Testis (tissue), 3 donors: Measurements from ENCODE around the gene PFKFB4. TPM values are rescaled to one million over a fixed set of nuclear protein-coding genes. Genes with fewer than 3 reads are reported as not detected.

Experiments
- DNase-seq: peaks from one replicate; pipeline ENCODE4 v3.0.0-alpha.2; 2019
- H3K27ac ChIP-seq, 2 donors: fragments of 200-600 bp; sonication (generic); one replicate each; pipeline ENCODE4 v1.5.1; 2019
- H3K27me3 ChIP-seq: fragments of 200-600 bp; sonication (generic); one replicate; pipeline ENCODE4 v1.5.1; 2019
- H3K36me3 ChIP-seq: fragments of 200-600 bp; sonication (generic); one replicate; pipeline ENCODE4 v1.5.1; 2017; ENCODE audit warnings: low read depth; ENCODE audit errors: missing control alignments
- H3K4me1 ChIP-seq: fragments of 200-600 bp; sonication (generic); one replicate; pipeline ENCODE4 v1.5.1; 2019
- H3K4me3 ChIP-seq, 2 donors: fragments of 200-600 bp; sonication (generic); one replicate each; pipeline ENCODE4 v1.5.1; 2017 to 2019
- H3K9me3 ChIP-seq: fragments of 200-600 bp; sonication (generic); one replicate; pipeline ENCODE4 v1.5.1; 2017
- CTCF ChIP-seq, 3 experiments: fragments of 450-650 bp in 2 of 3; fragments of 200-600 bp in 1 of 3; sonication (generic) in 1 of 3; IDR thresholded peaks; one replicate each; pipeline ENCODE4 v1.5.1; 2016 to 2019; ENCODE audit warnings: antibody characterized with exemption in 3 of 3, mild to moderate bottlenecking in 2 of 3, moderate library complexity in 1 of 3
- POLR2A ChIP-seq: fragments of 450-650 bp; IDR thresholded peaks from one replicate; pipeline ENCODE4 v1.6.1; 2017; ENCODE audit warnings: antibody characterized with exemption, mild to moderate bottlenecking, moderate library complexity
- WGBS, 2 donors: methylation state at CpG; one replicate each; pipeline ENCODE4 v1.1.5; 2018; 5-methylcytosine and 5-hydroxymethylcytosine counted together
- intact Hi-C: fragments of 100-400 bp; cut with DNase I; formaldehyde crosslinking; loops from one replicate; pipeline ENCODE4 v1.15.1; 2023; ENCODE audit warnings: low total_unique reads
- microRNA counts, 2 donors: library from miRNA; unstranded; fragments of <30 nt; microRNA quantifications; one replicate each; lab custom pipeline; 2016
- microRNA-seq, 2 donors: library from miRNA; unstranded; fragments of <30 nt; microRNA quantifications; one replicate each; pipeline ENCODE4, GENCODE V29; 2016; ENCODE audit warnings: borderline number of aligned reads in 2 of 2, borderline replicate concordance in 1 of 2
- polyA plus RNA-seq: library from polyadenylated mRNA; stranded (reverse); fragments of 350-450 nt; fragmentation: Illumina TruSeq; extraction: RNeasy Lipid Tissue Mini Kit (QIAGEN cat#74804); gene quantifications from one replicate; pipeline ENCODE4 v1.2.3, GENCODE V29; 2014; ENCODE audit warnings: low read depth, low replicate concordance; ENCODE audit not compliant: insufficient read depth
- small RNA-seq, 2 donors: library from RNA; depleted of rRNA; stranded (forward); fragments of <200 nt; gene quantifications; one replicate each; pipeline ENCODE3, GENCODE V24; 2016
- total RNA-seq, 2 donors: library from RNA; depleted of rRNA; stranded (reverse); fragments of >200 nt; gene quantifications; one replicate each; pipeline ENCODE4 v1.2.3, GENCODE V29; 2016

The PFKFB4 gene
- total and polyA plus RNA-seq, 3 donors from 2014 or later: 57.3 to 136 (median 134) TPM

GRCh38 chr3:48470286-48470685 is 86.3 kb downstream of the PFKFB4 start:
- peak overlapping the region in 1 of 2 donors; percentile 32 for H3K27ac ChIP-seq

GRCh38 chr3:48469046-48469915 is 87.3 kb downstream of the PFKFB4 start:
- 83% methylated on average over 23 to 29 of the region's 29 CpGs for WGBS, 2 donors
- H3K36me3 ChIP-seq: no peaks in the 10 kb centered on the region
- H3K27me3 ChIP-seq: no peaks in the 10 kb centered on the region
- no peaks in the 10 kb centered on the region for H3K9me3 ChIP-seq
- TF ChIP-seq CTCF (IDR thresholded peaks at IDR 0.05) (no peak), POLR2A (no peak)
- no peak overlapping the region for H3K27ac ChIP-seq
- peaks cover 44% of the 10 kb centered on the region for H3K4me1 ChIP-seq
- DNase-seq: no peak
- intact Hi-C loops: no loop called here
- H3K4me3 ChIP-seq: no peak overlapping the region

More at GRCh38 chr3:48470286-48470685, 86.3 kb downstream of the PFKFB4 start:
- peaks cover 39% of the 10 kb centered on the region for H3K4me1 ChIP-seq
- H3K27me3 ChIP-seq: no peaks in the 10 kb centered on the region
- DNase-seq: no peak
- H3K9me3 ChIP-seq: no peaks in the 10 kb centered on the region
- no peaks in the 10 kb centered on the region for H3K36me3 ChIP-seq
- 0% methylated on average over 1 of the region's 1 CpG; no CpG with 5 or more reads in 1 of the 2 donors for WGBS, 2 donors
- H3K4me3 ChIP-seq: no peak overlapping the region
- TF ChIP-seq POLR2A (no peak), CTCF (IDR thresholded peaks at IDR 0.05) (no peak)
- intact Hi-C loops: no loop called here

- Histone ChIP-seq H3K4me1 (peaks cover 41% of the 10 kb centered on the region), H3K27ac (peak overlapping the region in 1 of 2 donors; percentile 98), H3K27me3 (no peaks in the 10 kb centered on the region), H3K9me3 (no peaks in the 10 kb centered on the region), H3K4me3 (no peak overlapping the region), H3K36me3 (no peaks in the 10 kb centered on the region)
- no peak for DNase-seq
- intact Hi-C loops: no loop called here
- WGBS, 2 donors: 58 to 80% methylated on average over 1 to 8 of the region's 8 CpGs
- TF ChIP-seq CTCF (IDR thresholded peaks at IDR 0.05) (no peak), POLR2A (no peak)
Measured at GRCh38 chr3:48468329-48468731, 88.3 kb downstream of the PFKFB4 start.

MicroRNA genes within 50 kb of the gene (microRNA counts, 767-probe panel; counts per million panel counts)
- 0 to 152 counts per million in 2 donors for microRNA hsa-miR-711 (lab: Ali Mortazavi, UCI)

Small RNA genes lying within 50 kb of the gene (microRNA-seq; reads per million reads assigned to microRNA genes)
- gene MIR6823 (0 to 0.70 reads per million in 2 donors), gene MIR711 (0 reads per million in 2 donors)

Small RNA genes lying within 50 kb of the gene (small RNA-seq; reads per million reads assigned to genes)
- 0 reads per million in 2 donors for gene MIR6823

Other genes with a start within 250 kb of the PFKFB4 start
- gene SPINK8, start 223.1 kb downstream of the PFKFB4 start, total RNA-seq: not detected
- not detected for gene SPINK8, start 223.1 kb downstream of the PFKFB4 start, polyA plus RNA-seq
- 1 to 10 TPM in 1 of 2 donors, under 1 TPM in 1; 0.81 to 2.0 TPM for gene FBXW12, start 184.6 kb downstream of the PFKFB4 start, total RNA-seq
- gene FBXW12, start 184.6 kb downstream of the PFKFB4 start, polyA plus RNA-seq: 0.98 TPM
- gene PLXNB1, start 126.7 kb downstream of the PFKFB4 start, total RNA-seq: 10 to 100 TPM; 70.2 to 79.2 TPM
- 41.5 TPM for gene PLXNB1, start 126.7 kb downstream of the PFKFB4 start, polyA plus RNA-seq
- 10 to 100 TPM; 11.7 to 16.0 TPM for gene CCDC51, start 116.7 kb downstream of the PFKFB4 start, total RNA-seq
- gene CCDC51, start 116.7 kb downstream of the PFKFB4 start, polyA plus RNA-seq: 16.0 TPM
- gene TMA7, start 116.5 kb downstream of the PFKFB4 start, total RNA-seq: 100 to 1,000 TPM; 380 to 393 TPM
- gene TMA7, start 116.5 kb downstream of the PFKFB4 start, polyA plus RNA-seq: 425 TPM
- 10 to 100 TPM; 25.0 to 26.3 TPM for gene ATRIP, start 110.1 kb downstream of the PFKFB4 start, total RNA-seq
- 56.5 TPM for gene ATRIP, start 110.1 kb downstream of the PFKFB4 start, polyA plus RNA-seq
- gene SHISA5, start 52.6 kb downstream of the PFKFB4 start, total RNA-seq: 100 to 1,000 TPM; 101 to 146 TPM
- 117 TPM for gene SHISA5, start 52.6 kb downstream of the PFKFB4 start, polyA plus RNA-seq
- 1 to 10 TPM in 1 of 2 donors, under 1 TPM in 1; 0.87 to 1.2 TPM for gene UCN2, start 7.0 kb upstream of the PFKFB4 start, total RNA-seq
- gene UCN2, start 7.0 kb upstream of the PFKFB4 start, polyA plus RNA-seq: 0.86 TPM
- 10 to 100 TPM; 34.1 to 39.1 TPM for gene COL7A1, start 38.5 kb upstream of the PFKFB4 start, total RNA-seq
- gene COL7A1, start 38.5 kb upstream of the PFKFB4 start, polyA plus RNA-seq: 19.9 TPM
- 100 to 1,000 TPM; 282 to 287 TPM for gene UQCRC1, start 52.8 kb upstream of the PFKFB4 start, total RNA-seq
- 281 TPM for gene UQCRC1, start 52.8 kb upstream of the PFKFB4 start, polyA plus RNA-seq
- gene TMEM89, start 65.0 kb upstream of the PFKFB4 start, total RNA-seq: 10 to 100 TPM in 1 of 2 donors, 1 to 10 TPM in 1; 8.7 to 14.8 TPM
- 16.1 TPM for gene TMEM89, start 65.0 kb upstream of the PFKFB4 start, polyA plus RNA-seq
- 10 to 100 TPM; 24.6 to 32.9 TPM for gene SLC26A6, start 78.7 kb upstream of the PFKFB4 start, total RNA-seq
- gene SLC26A6, start 78.7 kb upstream of the PFKFB4 start, polyA plus RNA-seq: 12.3 TPM
- 10 to 100 TPM; 14.3 to 17.5 TPM for gene CELSR3, start 106.1 kb upstream of the PFKFB4 start, total RNA-seq
- 13.5 TPM for gene CELSR3, start 106.1 kb upstream of the PFKFB4 start, polyA plus RNA-seq
- 10 to 100 TPM; 69.4 to 81.3 TPM for gene NCKIPSD, start 129.1 kb upstream of the PFKFB4 start, total RNA-seq
- gene NCKIPSD, start 129.1 kb upstream of the PFKFB4 start, polyA plus RNA-seq: 30.1 TPM
- gene IP6K2, start 160.4 kb upstream of the PFKFB4 start, total RNA-seq: 100 to 1,000 TPM; 114 to 148 TPM
- gene IP6K2, start 160.4 kb upstream of the PFKFB4 start, polyA plus RNA-seq: 113 TPM